KMS-11 (cell line): ENCODE data around the gene ARID1B.

Experiments used
- H2AFZ ChIP-seq: fragments of 200-600 bp; sonication (generic); 2 replicates; pipeline ENCODE4 v1.6.1; 2016; ENCODE audit warnings: antibody characterized with exemption, mixed run types, low read depth
- H3K27ac ChIP-seq: fragments of 200-600 bp; sonication (generic); 2 replicates; pipeline ENCODE4 v1.6.1; 2016; ENCODE audit warnings: mild to moderate bottlenecking, mixed run types
- H3K27me3 ChIP-seq: fragments of 200-600 bp; sonication (generic); 2 replicates; pipeline ENCODE4 v1.6.1; 2017; ENCODE audit warnings: mild to moderate bottlenecking, low read depth, mixed run types, moderate library complexity; ENCODE audit not compliant: insufficient read depth
- H3K36me3 ChIP-seq: fragments of 200-600 bp; sonication (generic); 2 replicates; pipeline ENCODE4 v1.6.1; 2017; ENCODE audit warnings: mild to moderate bottlenecking, mixed run types; ENCODE audit not compliant: insufficient read depth
- H3K4me1 ChIP-seq: fragments of 200-600 bp; sonication (generic); 2 replicates; pipeline ENCODE4 v1.6.1; 2016; ENCODE audit warnings: mild to moderate bottlenecking, low read depth, mixed run types; ENCODE audit not compliant: poor library complexity, severe bottlenecking
- H3K4me2 ChIP-seq: fragments of 200-600 bp; sonication (generic); 2 replicates; pipeline ENCODE4 v1.7.0; 2016; ENCODE audit warnings: mild to moderate bottlenecking, mixed run types
- H3K4me3 ChIP-seq: fragments of 200-600 bp; sonication (generic); IDR thresholded peaks from 2 replicates; pipeline ENCODE4 v1.6.1; 2017; ENCODE audit warnings: low read depth, low read length, mixed read lengths; ENCODE audit not compliant: insufficient read depth
- H3K79me2 ChIP-seq: fragments of 200-600 bp; sonication (generic); 2 replicates; pipeline ENCODE4 v1.6.1; 2016; ENCODE audit warnings: low read depth, mixed run types; ENCODE audit not compliant: insufficient read depth
- H3K9ac ChIP-seq: fragments of 200-600 bp; sonication (generic); 2 replicates; pipeline ENCODE4 v1.6.1; 2016; ENCODE audit warnings: mild to moderate bottlenecking, mixed run types
- H4K20me1 ChIP-seq: fragments of 200-600 bp; sonication (generic); 2 replicates; pipeline ENCODE4 v1.6.1; 2016; ENCODE audit warnings: mild to moderate bottlenecking, mixed run types; ENCODE audit not compliant: insufficient read depth
- TF ChIP-seq, protein P1 (sequence below): fragments of 200-600 bp; sonication (generic); conservative IDR thresholded peaks from 2 replicates; pipeline ENCODE4 v1.6.1; 2017; ENCODE audit warnings: low read depth, mild to moderate bottlenecking, antibody characterized with exemption, low read length, moderate library complexity, mixed read lengths

The ARID1B gene

DNA sequence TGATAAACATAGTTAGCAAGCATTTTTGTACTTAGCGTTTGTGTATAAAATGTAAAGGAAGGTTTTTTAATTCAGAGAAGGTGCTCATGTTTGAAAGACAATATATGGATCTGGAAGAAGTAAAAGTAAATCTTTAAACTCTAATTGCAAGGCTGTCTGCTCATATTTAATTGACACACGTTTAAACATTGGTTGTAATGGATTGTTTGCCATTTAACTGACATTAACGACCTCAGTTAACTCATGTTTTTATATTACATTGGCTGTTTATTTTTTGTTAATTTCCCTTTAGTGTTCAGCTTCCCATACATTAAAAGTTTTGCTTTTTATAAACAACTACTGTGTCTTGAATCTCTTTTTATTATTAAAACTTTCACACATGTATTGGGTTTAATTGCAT lies 208.1 kb downstream of the ARID1B start:
- H3K27ac ChIP-seq, result no peak overlapping the region
- no peak overlapping the region for H3K9ac ChIP-seq
- no peaks in the 10 kb centered on the region for H3K36me3 ChIP-seq
- no peak overlapping the region for H2AFZ ChIP-seq
- peaks cover 10% of the 10 kb centered on the region; the same call in 1 of the 2 replicates for H4K20me1 ChIP-seq
- H3K79me2 ChIP-seq, result peaks cover 94% of the 10 kb centered on the region
- no peaks in the 10 kb centered on the region for H3K27me3 ChIP-seq
- H3K4me1 ChIP-seq, result peaks cover 25% of the 10 kb centered on the region
- H3K4me2 ChIP-seq, result no peak overlapping the region
- no peak overlapping the region for H3K4me3 ChIP-seq
- TF ChIP-seq, protein P1, sequence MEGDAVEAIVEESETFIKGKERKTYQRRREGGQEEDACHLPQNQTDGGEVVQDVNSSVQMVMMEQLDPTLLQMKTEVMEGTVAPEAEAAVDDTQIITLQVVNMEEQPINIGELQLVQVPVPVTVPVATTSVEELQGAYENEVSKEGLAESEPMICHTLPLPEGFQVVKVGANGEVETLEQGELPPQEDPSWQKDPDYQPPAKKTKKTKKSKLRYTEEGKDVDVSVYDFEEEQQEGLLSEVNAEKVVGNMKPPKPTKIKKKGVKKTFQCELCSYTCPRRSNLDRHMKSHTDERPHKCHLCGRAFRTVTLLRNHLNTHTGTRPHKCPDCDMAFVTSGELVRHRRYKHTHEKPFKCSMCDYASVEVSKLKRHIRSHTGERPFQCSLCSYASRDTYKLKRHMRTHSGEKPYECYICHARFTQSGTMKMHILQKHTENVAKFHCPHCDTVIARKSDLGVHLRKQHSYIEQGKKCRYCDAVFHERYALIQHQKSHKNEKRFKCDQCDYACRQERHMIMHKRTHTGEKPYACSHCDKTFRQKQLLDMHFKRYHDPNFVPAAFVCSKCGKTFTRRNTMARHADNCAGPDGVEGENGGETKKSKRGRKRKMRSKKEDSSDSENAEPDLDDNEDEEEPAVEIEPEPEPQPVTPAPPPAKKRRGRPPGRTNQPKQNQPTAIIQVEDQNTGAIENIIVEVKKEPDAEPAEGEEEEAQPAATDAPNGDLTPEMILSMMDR, result no peak

GRCh38 chr6:156988276-156989158 lies 211.3 kb downstream of the ARID1B start:
- Histone ChIP-seq H3K4me1 (peaks cover 18% of the 10 kb centered on the region), H3K4me2 (no peak overlapping the region), H3K9ac (no peak overlapping the region), H4K20me1 (peaks cover 13% of the 10 kb centered on the region; the same call in 1 of the 2 replicates), H3K27me3 (no peaks in the 10 kb centered on the region), H3K36me3 (no peaks in the 10 kb centered on the region), H3K4me3 (no peak overlapping the region), H2AFZ (no peak overlapping the region), H3K27ac (no peak overlapping the region), H3K79me2 (peaks cover 73% of the 10 kb centered on the region)
- TF ChIP-seq, protein P1, result no peak

DNA sequence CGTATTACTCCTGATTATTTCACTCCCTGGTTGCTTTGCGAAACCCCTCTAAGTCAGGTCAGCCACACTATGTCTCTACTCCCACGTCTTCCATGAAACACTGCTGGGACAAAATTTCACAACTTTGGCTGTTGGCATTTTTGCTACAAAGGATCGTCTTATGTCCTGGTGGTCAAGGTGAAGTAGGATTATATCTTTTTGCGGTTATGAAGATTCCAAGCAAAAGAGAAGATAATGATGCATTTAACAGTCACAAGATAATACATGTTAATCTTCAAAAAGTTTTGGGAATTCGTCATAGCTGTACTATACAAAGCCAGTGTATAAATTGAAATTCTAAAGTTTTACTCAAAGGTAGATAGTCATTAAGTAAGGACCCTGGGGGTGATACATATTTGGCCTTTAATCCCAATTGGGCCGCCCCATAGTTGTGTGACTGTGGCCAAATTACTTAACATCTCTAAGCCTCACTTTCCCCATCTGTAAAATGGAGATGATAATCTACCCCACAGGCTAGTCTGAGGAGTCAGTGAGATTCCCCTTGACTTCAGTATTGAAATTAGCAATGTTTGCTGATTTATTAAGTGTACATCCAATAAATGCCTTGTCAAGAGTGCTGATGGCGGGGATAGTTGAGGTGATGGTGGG lies 212.1 kb downstream of the ARID1B start:
- Histone ChIP-seq H4K20me1 (peaks cover 11% of the 10 kb centered on the region; the same call in 1 of the 2 replicates), H3K36me3 (no peaks in the 10 kb centered on the region), H3K4me2 (no peak overlapping the region), H2AFZ (no peak overlapping the region), H3K4me1 (peaks cover 11% of the 10 kb centered on the region), H3K27ac (no peak overlapping the region), H3K9ac (no peak overlapping the region), H3K79me2 (peaks cover 73% of the 10 kb centered on the region), H3K27me3 (no peaks in the 10 kb centered on the region), H3K4me3 (no peak overlapping the region)
- TF ChIP-seq, protein P1, result no peak

DNA sequence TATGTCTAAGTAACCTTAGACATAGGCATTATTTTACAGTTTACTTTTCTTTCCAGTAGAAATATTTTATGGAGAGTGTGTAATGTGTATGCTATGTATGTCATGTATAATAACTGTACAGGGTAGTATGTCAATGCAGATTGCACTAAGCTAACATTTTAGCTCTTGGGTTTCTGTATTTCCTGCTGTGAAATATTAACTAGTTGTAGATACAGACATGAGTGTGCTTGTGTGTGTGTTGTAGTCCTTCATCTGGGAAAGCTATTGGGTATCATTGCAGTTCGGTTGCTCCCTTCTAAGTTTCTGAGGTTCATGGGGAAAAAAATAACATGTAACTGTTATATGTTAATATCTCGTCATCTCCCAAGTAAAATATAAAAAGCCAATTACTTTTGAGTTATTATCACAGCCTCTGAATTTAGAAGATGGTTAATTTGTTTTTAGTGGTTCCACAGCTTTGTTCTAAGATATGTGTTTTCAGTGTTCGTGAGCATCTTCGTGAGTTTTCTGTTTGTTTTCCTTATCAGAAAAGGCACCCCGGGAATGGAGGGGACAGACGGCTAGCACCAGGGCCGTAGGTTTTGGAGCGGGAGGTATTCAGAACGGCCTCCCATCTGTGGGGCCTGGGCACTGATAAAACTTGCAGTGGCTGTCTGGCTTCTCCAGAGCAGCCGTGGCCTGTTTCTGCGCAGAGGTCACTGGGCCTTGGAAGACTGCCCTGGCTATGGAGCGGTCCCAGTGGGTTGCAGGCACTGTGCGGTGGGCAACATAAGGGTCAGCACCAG lies 215.0 kb downstream of the ARID1B start:
- H3K27ac ChIP-seq, result no peak overlapping the region
- H3K4me3 ChIP-seq, result no peak overlapping the region
- H3K27me3 ChIP-seq, result no peaks in the 10 kb centered on the region
- peaks cover 51% of the 10 kb centered on the region for H3K79me2 ChIP-seq
- H3K4me2 ChIP-seq, result no peak overlapping the region
- peaks cover 9% of the 10 kb centered on the region for H3K4me1 ChIP-seq
- no peaks in the 10 kb centered on the region for H3K36me3 ChIP-seq
- H3K9ac ChIP-seq, result no peak overlapping the region
- H4K20me1 ChIP-seq, result 0 out of 2 replicates have a peak, but pooled peaks cover 3% of the 10 kb centered on the region
- H2AFZ ChIP-seq, result no peak overlapping the region
- TF ChIP-seq, protein P1, result no peak
